Measurements from ENCODE around the gene SPATS2.
"Not testable (repeated sequence)": the region's sequence is repeated elsewhere in the genome, so short reads cannot be mapped to it uniquely, and the experiment has no call there.

The SPATS2 gene

DNA sequence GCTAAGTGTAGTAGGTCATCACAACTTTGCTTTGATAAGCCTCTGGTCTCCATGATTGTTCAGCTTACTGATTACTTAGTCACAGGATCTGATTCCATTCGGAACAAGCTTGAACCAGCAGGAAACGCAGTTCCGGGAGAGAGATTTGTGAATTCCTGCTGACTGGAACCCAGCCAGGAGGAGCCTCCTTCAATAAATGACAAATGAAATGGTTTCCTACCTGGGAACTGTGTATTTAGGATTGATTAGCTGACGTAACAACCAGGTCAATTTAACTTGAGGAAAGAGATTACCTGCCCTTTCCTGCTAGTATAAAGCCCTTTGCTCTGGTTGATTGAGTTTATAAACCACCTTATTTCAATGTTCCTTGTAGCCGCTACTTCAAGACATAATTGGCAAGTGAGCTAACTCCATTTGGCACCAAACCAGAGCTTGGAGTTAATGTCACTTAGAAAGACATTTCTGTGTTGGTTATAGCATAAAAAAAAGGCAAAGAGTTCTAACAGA, 136.5 kb downstream of the SPATS2 start:
- H3K4me3 ChIP-seq (replicated peaks; ENCODE audit: low read depth, low read length) = no peak overlapping the region
- no peak for DNase-seq (ENCODE audit: extremely low read depth, low read depth)
- TF ChIP-seq CTCF (IDR thresholded peaks at IDR 0.05; ENCODE audit: low read depth, low read length, missing control alignments) = no peak

DNA sequence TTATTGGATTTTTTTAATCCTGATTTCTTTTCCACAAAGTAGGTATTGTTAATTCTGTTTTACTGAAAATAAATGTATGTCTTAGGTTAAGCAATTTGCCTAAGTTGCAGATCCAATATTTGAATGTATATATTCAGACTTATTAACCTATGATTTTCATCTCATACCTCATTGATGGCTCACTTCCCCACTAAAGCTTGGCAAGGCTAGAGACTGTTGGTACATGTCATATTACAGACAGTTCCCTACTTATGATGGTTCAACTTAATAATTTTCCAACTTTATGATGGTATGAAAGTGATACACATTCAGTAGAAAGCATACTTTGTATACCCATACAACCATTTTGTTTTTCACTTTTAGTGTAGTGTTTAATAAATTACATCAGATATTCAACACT, 138.4 kb downstream of the SPATS2 start:
- H3K4me3 ChIP-seq (replicated peaks; ENCODE audit: low read depth, low read length) = no peak overlapping the region
- no peak for DNase-seq (ENCODE audit: extremely low read depth, low read depth)
- no peak for TF ChIP-seq CTCF (IDR thresholded peaks at IDR 0.05; ENCODE audit: low read depth, low read length, missing control alignments)

GRCh38 chr12:49507139-49507538, 139.9 kb downstream of the SPATS2 start:
- no peak for TF ChIP-seq CTCF (IDR thresholded peaks at IDR 0.05; ENCODE audit: low read depth, low read length, missing control alignments)
- peak; percentile 60 for DNase-seq (ENCODE audit: extremely low read depth, low read depth)
- no peak overlapping the region for H3K4me3 ChIP-seq (replicated peaks; ENCODE audit: low read depth, low read length)

DNA sequence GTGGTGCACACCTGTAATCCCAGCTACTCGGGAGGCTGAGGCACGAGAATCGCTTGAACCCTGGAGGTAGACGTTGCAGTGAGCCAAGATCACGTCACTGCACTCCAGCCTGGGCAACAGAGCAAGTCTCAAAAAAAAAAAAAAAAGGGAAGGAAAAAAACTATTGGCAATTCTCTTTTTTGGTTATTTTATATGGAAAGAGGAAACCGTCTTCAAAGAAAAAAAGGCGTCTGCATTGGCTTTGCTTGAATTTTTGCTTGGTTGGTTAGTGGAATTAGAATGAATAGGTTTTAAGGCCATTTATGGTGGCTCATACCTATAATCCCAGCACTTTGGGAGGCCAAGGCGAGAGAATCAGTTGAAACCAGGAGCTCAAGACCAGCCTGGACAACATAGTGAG, 142.4 kb downstream of the SPATS2 start:
- not testable (repeated sequence) for DNase-seq (ENCODE audit: extremely low read depth, low read depth); H3K4me3 ChIP-seq (replicated peaks; ENCODE audit: low read depth, low read length)

DNA sequence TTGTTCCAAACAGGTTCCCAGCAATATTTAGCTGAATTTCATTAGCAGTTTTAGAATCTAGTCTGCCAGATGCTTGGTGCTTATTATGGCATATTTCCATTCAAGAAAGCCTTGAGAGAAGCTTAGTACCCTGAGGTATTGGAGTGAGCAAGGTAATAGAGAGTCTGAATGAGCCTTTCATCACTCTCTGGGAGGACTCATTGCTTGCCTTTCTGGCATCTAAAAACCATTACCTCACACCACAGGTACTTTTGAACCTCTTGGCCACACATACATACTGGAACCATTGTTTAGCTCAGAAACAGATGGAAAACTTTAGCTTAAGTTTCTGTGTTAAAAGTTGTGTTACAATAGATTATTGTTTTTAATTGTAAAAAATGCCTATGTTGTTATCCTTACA, 144.1 kb downstream of the SPATS2 start:
- H3K4me3 ChIP-seq (replicated peaks; ENCODE audit: low read depth, low read length) = no peak overlapping the region
- no peak for DNase-seq (ENCODE audit: extremely low read depth, low read depth)
- no peak for TF ChIP-seq CTCF (IDR thresholded peaks at IDR 0.05; ENCODE audit: low read depth, low read length, missing control alignments)

DNA sequence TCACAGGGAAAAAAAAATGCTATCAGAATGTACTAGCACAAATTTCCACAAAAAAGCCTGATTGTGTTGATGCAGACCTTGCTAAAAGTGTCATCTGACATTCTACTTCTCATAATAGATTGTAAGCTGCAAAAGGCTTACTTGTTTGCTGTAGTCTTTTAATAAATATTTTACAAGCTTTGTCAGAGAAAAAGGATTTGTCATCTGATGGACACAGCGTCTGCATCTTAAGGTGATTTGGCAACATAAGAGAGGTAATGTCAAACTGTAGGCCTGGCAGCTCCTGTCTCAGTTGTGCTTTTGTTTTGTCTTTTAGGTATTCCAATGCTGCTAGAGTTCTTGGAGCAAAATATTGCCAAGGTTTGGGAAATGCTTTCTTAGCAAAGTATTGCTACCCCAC, 145.3 kb downstream of the SPATS2 start:
- TF ChIP-seq CTCF (IDR thresholded peaks at IDR 0.05; ENCODE audit: low read depth, low read length, missing control alignments) = no peak
- H3K4me3 ChIP-seq (replicated peaks; ENCODE audit: low read depth, low read length) = no peak overlapping the region
- no peak for DNase-seq (ENCODE audit: extremely low read depth, low read depth)

DNA sequence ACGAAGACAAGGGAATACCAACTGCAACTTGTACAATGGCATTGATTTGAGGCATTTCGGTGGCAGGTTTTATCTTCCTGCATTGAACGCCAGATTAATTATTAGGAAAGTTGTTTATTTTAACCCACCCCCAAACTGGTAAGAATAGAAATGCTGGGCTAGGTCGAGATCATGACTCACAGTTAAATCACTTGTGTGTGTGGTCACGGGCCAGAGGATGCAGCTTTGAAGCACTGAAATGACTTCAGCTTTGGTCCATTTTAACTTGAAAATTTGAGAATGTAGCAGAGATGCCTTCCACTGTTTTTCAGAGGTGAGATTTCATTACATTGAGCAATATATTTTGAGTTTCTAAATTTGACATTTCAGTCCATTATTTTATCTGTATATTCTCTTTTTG, 148.0 kb downstream of the SPATS2 start:
- TF ChIP-seq CTCF (IDR thresholded peaks at IDR 0.05; ENCODE audit: low read depth, low read length, missing control alignments) = no peak
- H3K4me3 ChIP-seq (replicated peaks; ENCODE audit: low read depth, low read length) = no peak overlapping the region
- peak; percentile 47 for DNase-seq (ENCODE audit: extremely low read depth, low read depth)

Measured in HFF-Myc (cell line).